HG03432 (cell line): ENCODE results near the gene RAB5A.
"Not testable (repeated sequence)": the region's sequence is repeated elsewhere in the genome, so short reads cannot be mapped to it uniquely, and the experiment has no call there.

Experiments
- ATAC-seq: cut with Tn5 transposase; IDR thresholded peaks from one replicate; pipeline ENCODE4 v1.9.1; 2021; ENCODE audit warnings: mild to moderate bottlenecking, moderate library complexity; ENCODE audit not compliant: unreplicated experiment

RAB5A gene

GRCh38 chr3:20023623-20024405 is 76.9 kb downstream of the RAB5A start:
- ATAC-seq: no peak

GRCh38 chr3:20027136-20027535 is 80.2 kb downstream of the RAB5A start:
- no peak for ATAC-seq

- ATAC-seq: no peak
Observed at GRCh38 chr3:20028905-20029331, 82.0 kb downstream of the RAB5A start.

- not testable (repeated sequence) for ATAC-seq
Observed at GRCh38 chr3:20031939-20032338, 85.0 kb downstream of the RAB5A start.
